ENCODE data around the gene CCDC177.
"Not testable (repeated sequence)": the region's sequence is repeated elsewhere in the genome, so short reads cannot be mapped to it uniquely, and the experiment has no call there.

Gene CCDC177

GRCh38 chr14:69599431-69599830 is 24.8 kb upstream of the CCDC177 start:
- not testable (repeated sequence) for DNase-seq (ENCODE audit: low spot score)

GRCh38 chr14:69595336-69595735 is 20.7 kb upstream of the CCDC177 start:
- DNase-seq (ENCODE audit: low spot score): no peak

GRCh38 chr14:69594846-69595245 is 20.2 kb upstream of the CCDC177 start:
- DNase-seq (ENCODE audit: low spot score): no peak

- no peak for DNase-seq (ENCODE audit: low spot score)
These were observed 18.5 kb upstream of the CCDC177 start for GRCh38 chr14:69593018-69593677.

GRCh38 chr14:69591317-69591716 is 16.6 kb upstream of the CCDC177 start:
- no peak for DNase-seq (ENCODE audit: low spot score)

- no peak for DNase-seq (ENCODE audit: low spot score)
These were observed 12.7 kb upstream of the CCDC177 start for GRCh38 chr14:69587389-69587788.

GRCh38 chr14:69586404-69586803 is 11.7 kb upstream of the CCDC177 start:
- DNase-seq (ENCODE audit: low spot score): no peak

GRCh38 chr14:69584389-69584788 is 9.7 kb upstream of the CCDC177 start:
- DNase-seq (ENCODE audit: low spot score): no peak

GRCh38 chr14:69582829-69583228 is 8.2 kb upstream of the CCDC177 start:
- DNase-seq (ENCODE audit: low spot score): no peak

- DNase-seq (ENCODE audit: low spot score): no peak
These were observed 7.5 kb upstream of the CCDC177 start for GRCh38 chr14:69582212-69582611.

- DNase-seq (ENCODE audit: low spot score): no peak
These were observed 6.8 kb upstream of the CCDC177 start for GRCh38 chr14:69581316-69581935.

- no peak for DNase-seq (ENCODE audit: low spot score)
These were observed 5.4 kb upstream of the CCDC177 start for GRCh38 chr14:69580009-69580577.

GRCh38 chr14:69579476-69579875 is 4.8 kb upstream of the CCDC177 start:
- DNase-seq (ENCODE audit: low spot score): no peak

- DNase-seq (ENCODE audit: low spot score): no peak
These were observed 254 bp upstream of the CCDC177 start for GRCh38 chr14:69574954-69575295.

- DNase-seq (ENCODE audit: low spot score): no peak
These were observed 824 bp downstream of the CCDC177 start for GRCh38 chr14:69573831-69574262.

- no peak for DNase-seq (ENCODE audit: low spot score)
These were observed 1.4 kb downstream of the CCDC177 start for GRCh38 chr14:69573205-69573830.

GRCh38 chr14:69572841-69573135 is 1.9 kb downstream of the CCDC177 start:
- no peak for DNase-seq (ENCODE audit: low spot score)

- DNase-seq (ENCODE audit: low spot score): no peak
These were observed 2.4 kb downstream of the CCDC177 start for GRCh38 chr14:69572030-69572840.

- DNase-seq (ENCODE audit: low spot score): no peak
These were observed 3.1 kb downstream of the CCDC177 start for GRCh38 chr14:69571449-69572029.

- no peak for DNase-seq (ENCODE audit: low spot score)
These were observed 3.8 kb downstream of the CCDC177 start for GRCh38 chr14:69570836-69571330.

- no peak for DNase-seq (ENCODE audit: low spot score)
These were observed 4.8 kb downstream of the CCDC177 start for GRCh38 chr14:69569859-69570258.

GRCh38 chr14:69567563-69567962 is 7.1 kb downstream of the CCDC177 start:
- DNase-seq (ENCODE audit: low spot score): no peak
